CD14-positive monocyte (primary cell): ENCODE results near the gene CBX4. TPM values are rescaled to one million over a fixed set of nuclear protein-coding genes. Genes with fewer than 3 reads are reported as not detected.

Experiments used
- DNase-seq, 3 donors: peaks; one replicate each; pipeline ENCODE4 v3.0.0-alpha.2; 2011 to 2022
- H2AFZ ChIP-seq: 2 replicates; pipeline ENCODE4 v1.6.0; 2012; ENCODE audit warnings: mild to moderate bottlenecking, low read depth, low read length, inconsistent platforms; ENCODE audit not compliant: insufficient read depth, poor library complexity, severe bottlenecking
- H3K27ac ChIP-seq, 2 donors: 1 replicate in 1 of 2; 2 replicates in 1 of 2; pipeline ENCODE4 v1.5.1; 2012 to 2013; ENCODE audit warnings: low read length in 2 of 2, control low read depth in 1 of 2, inconsistent platforms in 1 of 2, low read depth in 1 of 2, mild to moderate bottlenecking in 1 of 2
- H3K27me3 ChIP-seq, 2 donors: one replicate each; pipeline versions ENCODE4 v1.6.0 to v1.6.1; 2011 to 2013; ENCODE audit warnings: low read length in 2 of 2; ENCODE audit not compliant: control insufficient read depth in 2 of 2, insufficient read depth in 2 of 2
- H3K36me3 ChIP-seq, 2 donors: replicated peaks in 1 of 2; 1 replicate in 1 of 2; 2 replicates in 1 of 2; pipeline versions ENCODE4 v1.5.1 to v1.6.1; 2012 to 2013; ENCODE audit warnings: low read length in 2 of 2, control low read depth in 1 of 2, inconsistent platforms in 1 of 2, mild to moderate bottlenecking in 1 of 2; ENCODE audit not compliant: insufficient read depth in 2 of 2, control insufficient read depth in 1 of 2
- H3K4me1 ChIP-seq, 2 donors: 1 replicate in 1 of 2; 2 replicates in 1 of 2; pipeline versions ENCODE4 v1.5.1 to v1.6.1; 2012 to 2013; ENCODE audit warnings: low read length in 2 of 2, control low read depth in 1 of 2, inconsistent platforms in 1 of 2, mild to moderate bottlenecking in 1 of 2, moderate library complexity in 1 of 2; ENCODE audit not compliant: insufficient read depth in 2 of 2, control insufficient read depth in 1 of 2
- H3K4me2 ChIP-seq: replicated peaks from 2 replicates; pipeline ENCODE3; 2012; ENCODE audit warnings: low read length, moderate library complexity, mild to moderate bottlenecking; ENCODE audit not compliant: poor library complexity, severe bottlenecking; ENCODE audit errors: extremely low read depth
- H3K4me3 ChIP-seq, 3 experiments: fragments of 200-600 bp in 1 of 3; sonication (generic) in 1 of 3; replicated peaks in 1 of 3; 1 replicate in 2 of 3; 2 replicates in 1 of 3; pipeline ENCODE4 v1.5.1; 2011 to 2013; ENCODE audit warnings: low read length in 3 of 3, mild to moderate bottlenecking in 3 of 3, control low read depth in 2 of 3, low read depth in 2 of 3, inconsistent platforms in 1 of 3, moderate library complexity in 1 of 3
- H3K79me2 ChIP-seq: 2 replicates; pipeline ENCODE4 v1.6.0; 2012; ENCODE audit warnings: mild to moderate bottlenecking, control low read depth, inconsistent platforms, low read length, moderate library complexity; ENCODE audit not compliant: insufficient read depth
- H3K9ac ChIP-seq: 2 replicates; pipeline ENCODE4 v1.6.0; 2017; ENCODE audit warnings: low read length, mild to moderate bottlenecking; ENCODE audit not compliant: insufficient read depth, poor library complexity, severe bottlenecking
- H3K9me3 ChIP-seq, 2 donors: replicated peaks in 1 of 2; 1 replicate in 1 of 2; 2 replicates in 1 of 2; pipeline versions ENCODE4 v1.5.1 to v1.6.1; 2012 to 2013; ENCODE audit warnings: low read length in 2 of 2, control low read depth in 1 of 2; ENCODE audit not compliant: control insufficient read depth in 1 of 2, insufficient read depth in 1 of 2
- H4K20me1 ChIP-seq: 2 replicates; pipeline ENCODE4 v1.6.0; 2012; ENCODE audit warnings: mild to moderate bottlenecking, low read length, control low read depth, moderate library complexity; ENCODE audit not compliant: insufficient read depth
- H3K27ac Mint-ChIP-seq, 7 donors: one replicate each; pipeline ENCODE4 v1.8.0; 2020; ENCODE audit warnings: mild to moderate bottlenecking in 7 of 7, mixed read lengths in 7 of 7, moderate library complexity in 6 of 7, inconsistent platforms in 2 of 7
- H3K27me3 Mint-ChIP-seq, 3 donors: one replicate each; pipeline ENCODE4 v1.8.0; 2021 to 2022; ENCODE audit warnings: low read depth in 3 of 3, mild to moderate bottlenecking in 3 of 3, mixed read lengths in 3 of 3, moderate library complexity in 3 of 3, inconsistent platforms in 1 of 3
- H3K36me3 Mint-ChIP-seq, 2 donors: one replicate each; pipeline ENCODE4 v1.8.0; 2020; ENCODE audit warnings: mixed read lengths in 2 of 2, inconsistent platforms in 1 of 2, mild to moderate bottlenecking in 1 of 2
- H3K4me1 Mint-ChIP-seq: one replicate; pipeline ENCODE4 v1.8.0; 2020; ENCODE audit warnings: mild to moderate bottlenecking, mixed read lengths
- H3K4me3 Mint-ChIP-seq, 2 donors: one replicate each; pipeline ENCODE4 v1.8.0; 2020; ENCODE audit warnings: mild to moderate bottlenecking in 2 of 2, mixed read lengths in 2 of 2, moderate library complexity in 1 of 2
- H3K9me3 Mint-ChIP-seq, 7 donors: one replicate each; pipeline ENCODE4 v1.8.0; 2020 to 2022; ENCODE audit warnings: mixed read lengths in 7 of 7, mild to moderate bottlenecking in 6 of 7, moderate library complexity in 6 of 7, inconsistent platforms in 2 of 7
- CTCF ChIP-seq: fragments of 200-600 bp; IDR thresholded peaks from one replicate; pipeline ENCODE4 v1.8.0; 2022; ENCODE audit warnings: antibody characterized with exemption, mild to moderate bottlenecking
- WGBS: methylation state at CpG from one replicate; pipeline ENCODE4 v1.1.5; 2013; ENCODE audit warnings: missing lambda C conversion rate; ENCODE audit not compliant: insufficient coverage; 5-methylcytosine and 5-hydroxymethylcytosine counted together
- intact Hi-C, 2 donors: fragments of 100-400 bp; cut with micrococcal nuclease; formaldehyde crosslinking; loops; one replicate each; pipeline versions ENCODE4 v1.15.0 to v1.15.1; 2023
- polyA plus RNA-seq, 3 donors: library from polyadenylated mRNA; depleted of rRNA in 1 of 3; unstranded in 2 of 3; stranded (reverse) in 1 of 3; fragments of 300-500 nt in 2 of 3; fragments of >200 nt in 1 of 3; fragmentation: Illumina TruSeq in 2 of 3; gene quantifications; 1 replicate in 2 of 3; 2 replicates in 1 of 3; pipeline ENCODE4 v1.2.3, GENCODE V29; 2012 to 2021

Gene CBX4
- polyA plus RNA-seq, 3 donors = 1.4 to 82.8 (median 3.6) TPM

- DNase-seq = peak; percentile 60 to 84 (median 82)
- H3K36me3 ChIP-seq = no peaks in the 10 kb centered on the region
- Mint-ChIP-seq H3K36me3 (peaks cover 3 to 8% of the 10 kb centered on the region in 2 donors), H3K9me3 (peaks cover 0 to 37% (median 15%) of the 10 kb centered on the region in 7 donors), H3K27ac (peak overlapping the region in 3 of 7 donors; percentile 8 to 48 (median 15)), H3K27me3 (peaks cover 69 to 85% (median 83%) of the 10 kb centered on the region in 3 donors), H3K4me3 (peak overlapping the region in 1 of 2 donors; percentile 89), H3K4me1 (peaks cover 38% of the 10 kb centered on the region)
- H3K9me3 ChIP-seq = peaks cover 11 to 18% of the 10 kb centered on the region in 2 donors
- H3K9ac ChIP-seq = no peak overlapping the region
- H3K79me2 ChIP-seq = no peaks in the 10 kb centered on the region
- no peak overlapping the region for H3K27ac ChIP-seq
- peaks cover 51 to 56% of the 10 kb centered on the region in 2 donors for H3K4me1 ChIP-seq
- TF ChIP-seq CTCF = no peak
- H2AFZ ChIP-seq = peak overlapping the region; percentile 52
- H3K4me2 ChIP-seq = peak overlapping the region; percentile 88
- peak overlapping the region in 1 of 3 experiments; percentile 16 for H3K4me3 ChIP-seq
- H4K20me1 ChIP-seq = peaks cover 20% of the 10 kb centered on the region
- intact Hi-C loops = no loop called here
- peaks cover 43 to 82% of the 10 kb centered on the region in 2 donors for H3K27me3 ChIP-seq
- WGBS = 3% methylated on average over 4 of the region's 7 CpGs
Measured at GRCh38 chr17:79845601-79845949, 6.3 kb upstream of the CBX4 start.

GRCh38 chr17:79844869-79845600, 5.8 kb upstream of the CBX4 start:
- Histone ChIP-seq H3K79me2 (no peaks in the 10 kb centered on the region), H3K4me1 (peaks cover 55 to 62% of the 10 kb centered on the region in 2 donors), H3K4me2 (peak overlapping the region; percentile 88), H3K9ac (no peak overlapping the region), H3K27me3 (peaks cover 43 to 86% of the 10 kb centered on the region in 2 donors), H3K27ac (no peak overlapping the region), H3K36me3 (no peaks in the 10 kb centered on the region), H3K4me3 (peak overlapping the region in 1 of 3 experiments; percentile 16), H2AFZ (peak overlapping the region; percentile 52), H4K20me1 (peaks cover 20% of the 10 kb centered on the region), H3K9me3 (peaks cover 14 to 18% of the 10 kb centered on the region in 2 donors)
- H3K4me1 Mint-ChIP-seq = peaks cover 42% of the 10 kb centered on the region
- intact Hi-C loops = no loop called here
- peak in 2 of 3 donors; percentile 36 to 45 for DNase-seq
- peak; percentile 90 for TF ChIP-seq CTCF
- peak overlapping the region in 4 of 7 donors; percentile 15 to 71 (median 36) for H3K27ac Mint-ChIP-seq
- peak overlapping the region in 1 of 2 donors; percentile 89 for H3K4me3 Mint-ChIP-seq
- peaks cover 3 to 8% of the 10 kb centered on the region in 2 donors for H3K36me3 Mint-ChIP-seq
- peaks cover 69 to 91% (median 86%) of the 10 kb centered on the region in 3 donors for H3K27me3 Mint-ChIP-seq
- H3K9me3 Mint-ChIP-seq = peaks cover 0 to 42% (median 16%) of the 10 kb centered on the region in 7 donors
- 1% methylated on average over 18 of the region's 38 CpGs for WGBS
